HG02798 (cell line): ENCODE data around the gene PLB1.

Experiments
- ATAC-seq: cut with Tn5 transposase; IDR thresholded peaks from one replicate; pipeline ENCODE4 v1.9.1; 2021; ENCODE audit warnings: mild to moderate bottlenecking; ENCODE audit not compliant: unreplicated experiment, poor library complexity

PLB1 gene

GRCh38 chr2:28674713-28675068 is 178.8 kb downstream of the PLB1 start:
- no peak for ATAC-seq

GRCh38 chr2:28676152-28676835 is 180.4 kb downstream of the PLB1 start:
- no peak for ATAC-seq

GRCh38 chr2:28678175-28678855 is 182.5 kb downstream of the PLB1 start:
- no peak for ATAC-seq

GRCh38 chr2:28678944-28679343 is 183.1 kb downstream of the PLB1 start:
- no peak for ATAC-seq

- no peak for ATAC-seq
These were observed 184.8 kb downstream of the PLB1 start for GRCh38 chr2:28680657-28681056.

GRCh38 chr2:28681158-28681571 is 185.3 kb downstream of the PLB1 start:
- ATAC-seq, result peak; percentile 88

- no peak for ATAC-seq
These were observed 185.7 kb downstream of the PLB1 start for GRCh38 chr2:28681606-28682005.

GRCh38 chr2:28683100-28683706 is 187.3 kb downstream of the PLB1 start:
- no peak for ATAC-seq

GRCh38 chr2:28684142-28684858 is 188.4 kb downstream of the PLB1 start:
- no peak for ATAC-seq

- ATAC-seq, result no peak
These were observed 191.3 kb downstream of the PLB1 start for GRCh38 chr2:28687171-28687570.

GRCh38 chr2:28687640-28688385 is 192.0 kb downstream of the PLB1 start:
- no peak for ATAC-seq

- ATAC-seq, result no peak
These were observed 193.0 kb downstream of the PLB1 start for GRCh38 chr2:28688818-28689217.

- ATAC-seq, result no peak
These were observed 193.9 kb downstream of the PLB1 start for GRCh38 chr2:28689771-28690170.

GRCh38 chr2:28692411-28692810 is 196.6 kb downstream of the PLB1 start:
- no peak for ATAC-seq

GRCh38 chr2:28693223-28693622 is 197.4 kb downstream of the PLB1 start:
- no peak for ATAC-seq
